Right ventricle myocardium inferior (tissue), 1 donor: ENCODE data around the gene RETREG2. TPM values are rescaled to one million over a fixed set of nuclear protein-coding genes. Genes with fewer than 3 reads are reported as not detected.

Source experiments
- ATAC-seq: fragments of 200-7000 bp; cut with Tn5 transposase; one replicate; pipeline ENCODE4 v1.9.1; 2020; ENCODE audit warnings: mild to moderate bottlenecking, moderate library complexity
- DNase-seq: peaks from one replicate; pipeline ENCODE4 v3.0.0; 2021; ENCODE audit errors: missing footprints
- intact Hi-C: fragments of 100-400 bp; cut with DNase I; formaldehyde crosslinking; loops from one replicate; pipeline ENCODE4 v1.11.0; 2022
- long read RNA-seq: library from polyadenylated mRNA; unstranded; transcript quantifications from one replicate; pipeline ENCODE4 v2.0.0, GENCODE V29; 2021
- total RNA-seq: library from RNA; stranded (reverse); fragmentation: NEBNext Ultra II Directional; extraction: Animal tissue kit (Norgen Biotek cat#: 25700); gene quantifications from one replicate; pipeline ENCODE4 v1.2.1, GENCODE V29; 2021
- donor health status: DM: no; HTN: yes; CAD: no; lungs with severe emphysema.

The RETREG2 gene
- 37.4 TPM for total RNA-seq
- long read RNA-seq, full-length matches to known transcripts = 23 of 29 reads
- long read RNA-seq, partial matches to known transcripts = 0 of 29 reads
- long read RNA-seq, other reads (novel, unspliced or antisense) = 6 of 29 reads

DNA sequence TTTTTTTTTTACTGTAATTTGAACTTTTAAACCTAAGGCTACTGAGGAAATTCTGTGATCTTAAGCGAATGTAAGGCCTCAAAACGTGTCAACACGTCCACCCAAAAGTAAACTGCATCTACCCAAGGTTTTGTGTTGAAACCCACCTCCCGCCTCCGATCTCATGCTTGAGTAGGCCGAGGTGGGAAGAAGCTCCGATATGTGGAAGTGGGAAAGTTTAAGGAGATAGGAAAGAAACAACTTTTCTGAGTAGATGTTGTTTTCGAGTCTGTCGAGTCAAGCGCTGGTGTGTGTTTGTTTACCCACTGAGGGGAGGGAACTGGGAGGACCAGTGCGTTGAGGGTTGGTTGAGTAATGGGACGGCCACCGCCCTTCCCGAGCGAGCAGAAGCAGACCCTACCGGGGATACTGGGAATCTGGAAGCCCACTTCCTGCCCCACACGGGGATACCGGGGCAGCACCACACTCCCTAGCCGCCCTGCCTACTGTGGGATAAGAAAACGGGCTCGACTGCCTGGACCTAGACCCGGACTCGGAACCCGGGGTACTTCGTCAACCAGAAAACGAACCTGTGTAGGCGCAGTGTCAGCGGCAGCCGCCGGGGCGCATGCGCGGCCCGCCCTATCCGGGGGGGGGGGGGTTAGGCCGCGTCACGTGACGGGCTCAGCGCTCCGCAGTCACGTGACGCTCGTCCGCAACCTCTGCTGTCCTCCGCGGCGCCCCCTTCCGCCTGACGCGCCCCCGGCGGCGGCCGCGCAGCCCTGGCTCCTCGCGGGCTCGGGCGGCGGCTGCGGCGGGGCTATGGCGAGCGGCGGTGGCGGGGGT, at the start of gene RETREG2:
RETREG2 (plus strand) TSS at position 724 of the 825 bp plus-strand sequence; CDS start at position 802, 78 bp downstream.
- intact Hi-C loops = loop anchor here (1.0 to 5.0 kb wide), 5 partner anchors 17 to 210 kb away; partner anchors contain the start of genes DNAJB2, DNPEP, NHEJ1 and TUBA4A
- DNase-seq (peak; percentile 91), ATAC-seq (peak; percentile 82)

DNA sequence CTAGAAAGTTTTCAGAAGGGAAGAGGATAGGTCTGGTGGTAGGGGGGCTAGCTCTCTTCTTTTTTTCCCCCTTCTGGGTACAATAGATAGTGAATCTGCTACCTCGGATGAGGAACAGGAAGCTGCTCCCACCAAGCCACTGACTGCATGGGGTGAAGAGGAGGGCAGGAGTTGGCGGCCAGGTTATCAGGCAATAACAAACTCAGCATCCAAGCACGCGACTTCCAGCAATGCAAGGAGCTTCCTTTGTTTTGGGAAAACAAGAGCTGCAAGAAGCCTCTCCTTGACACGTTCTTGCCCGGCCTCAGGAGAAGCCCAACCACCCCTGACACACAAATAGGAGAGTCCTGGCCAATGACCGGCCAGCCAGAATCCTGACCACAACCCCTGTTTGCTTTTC, 49.7 kb upstream of the RETREG2 start:
- DNase-seq = no peak
- intact Hi-C loops = no loop called here
- ATAC-seq = no peak

GRCh38 chr2:219129589-219129988, 48.5 kb upstream of the RETREG2 start:
- no peak for ATAC-seq

GRCh38 chr2:219131327-219131726, 46.7 kb upstream of the RETREG2 start:
- ATAC-seq (no peak), DNase-seq (no peak)
- intact Hi-C loops = no loop called here

More at GRCh38 chr2:219129589-219129988, 48.5 kb upstream of the RETREG2 start:
- intact Hi-C loops = no loop called here
- no peak for DNase-seq

DNA sequence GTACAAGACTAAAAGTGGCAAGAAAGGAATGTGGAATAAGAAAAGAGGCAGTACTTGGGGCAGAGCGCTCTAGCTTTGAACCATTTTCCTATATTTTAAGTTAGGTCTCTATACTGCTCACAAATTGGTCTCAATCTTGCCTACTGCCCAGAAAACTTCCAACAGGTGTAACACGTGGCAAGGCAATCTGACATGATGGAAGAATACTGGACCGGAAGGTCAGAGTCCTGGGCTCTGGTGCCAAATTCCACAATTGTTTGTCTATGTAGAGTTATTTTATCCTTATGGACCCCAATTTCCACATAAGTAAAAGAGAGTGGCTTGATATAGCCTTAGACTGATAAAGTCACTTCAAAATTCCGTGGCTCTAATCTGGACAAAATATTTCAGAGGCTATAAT, 46.3 kb upstream of the RETREG2 start:
- intact Hi-C loops = no loop called here
- ATAC-seq = no peak
- DNase-seq = no peak

DNA sequence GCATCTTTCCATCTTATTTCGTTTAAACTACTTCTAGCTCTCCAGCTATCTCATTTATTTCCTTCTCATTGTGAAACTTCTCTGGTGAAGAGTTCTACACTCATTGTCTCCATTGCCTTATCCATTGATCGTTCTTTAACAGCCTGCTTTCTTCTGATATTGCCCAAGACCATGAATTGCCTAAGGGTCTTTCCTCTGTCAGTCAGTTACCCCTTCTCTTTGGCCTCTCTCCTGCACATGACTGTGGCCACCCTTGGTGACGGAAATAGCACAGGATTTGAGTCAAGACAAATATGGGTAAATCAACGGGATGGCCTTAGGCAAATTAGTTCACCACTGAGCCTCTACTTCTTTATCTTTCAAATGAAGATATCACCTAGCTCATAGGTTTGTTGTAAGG, 44.1 kb upstream of the RETREG2 start:
- intact Hi-C loops = no loop called here
- DNase-seq (no peak), ATAC-seq (no peak)

DNA sequence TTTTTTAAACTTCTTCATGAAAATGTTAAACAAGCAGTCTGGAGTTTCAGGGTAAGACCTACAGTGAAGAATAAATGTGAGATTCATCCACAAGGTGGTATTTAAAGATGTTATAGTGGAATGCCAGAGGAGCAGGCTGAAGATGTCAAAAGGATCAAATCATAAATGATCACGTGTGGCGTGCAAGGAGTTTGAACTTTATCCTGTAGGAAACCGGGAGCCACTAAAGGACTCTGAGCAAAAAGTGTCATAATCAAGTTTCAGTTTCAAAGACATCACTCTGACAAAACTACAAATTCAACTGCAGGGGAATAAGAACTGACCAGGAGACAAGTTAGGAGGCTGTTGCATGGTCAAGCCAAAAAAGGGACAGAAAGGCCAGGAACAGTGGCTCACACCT, 37.4 kb upstream of the RETREG2 start:
- intact Hi-C loops = no loop called here

GRCh38 chr2:219142329-219142728, 35.7 kb upstream of the RETREG2 start:
- intact Hi-C loops = no loop called here
- no peak for ATAC-seq
- no peak for DNase-seq

More for the DNA sequence above, 37.4 kb upstream of the RETREG2 start:
- no peak for ATAC-seq
- DNase-seq = no peak

DNA sequence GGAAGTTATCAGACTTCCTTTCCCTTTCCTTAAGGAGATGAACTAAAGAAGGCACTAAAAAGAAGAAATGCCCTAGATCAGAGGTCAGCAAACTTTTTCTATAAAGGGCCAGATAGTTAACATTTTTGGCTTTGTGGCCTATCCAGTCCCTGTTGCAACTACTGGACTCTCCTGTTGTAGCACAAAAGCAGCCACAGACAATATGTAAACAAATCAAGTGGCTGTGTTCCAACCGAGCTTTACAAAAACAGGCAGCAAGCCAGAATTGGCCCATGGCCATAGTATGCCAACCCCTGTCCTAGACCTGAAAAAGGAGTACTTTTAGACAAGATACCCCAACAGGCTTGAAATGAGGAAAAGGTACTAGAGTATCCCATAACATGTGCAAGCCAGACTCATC, 28.4 kb upstream of the RETREG2 start:
- DNase-seq = no peak
- no peak for ATAC-seq
- intact Hi-C loops = no loop called here

DNA sequence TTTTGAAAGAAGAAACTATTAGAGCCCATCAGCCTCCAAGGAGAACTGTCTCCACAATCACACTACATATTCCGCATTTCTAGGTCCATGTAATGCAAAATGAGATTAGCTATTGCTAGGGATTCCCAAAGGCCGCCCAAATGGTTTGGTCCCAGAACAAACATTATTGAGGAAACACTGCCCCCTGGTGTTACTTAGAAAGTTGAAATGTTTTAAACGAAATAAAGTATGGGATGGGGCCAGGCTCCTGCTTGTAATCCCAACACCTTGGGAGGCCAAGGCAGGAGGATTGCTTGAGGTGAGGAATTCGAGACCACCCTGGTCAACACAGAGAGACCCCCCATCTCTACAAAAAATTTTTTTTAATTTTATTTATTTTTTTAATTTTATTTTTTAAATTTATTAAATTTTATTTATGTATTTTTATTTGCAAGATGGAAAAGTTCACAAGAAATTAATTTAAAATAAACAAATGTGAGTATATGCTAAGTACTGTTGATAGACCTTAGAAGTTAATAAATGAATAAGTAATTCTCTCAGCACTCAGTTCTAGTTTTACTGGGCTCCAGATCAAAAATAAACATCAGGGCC, 22.9 kb upstream of the RETREG2 start:
- DNase-seq = no peak
- intact Hi-C loops = loop anchor here (2.0 kb wide), 1 partner anchor 96 kb away; no protein-coding TSS in a partner anchor
- ATAC-seq = no peak

DNA sequence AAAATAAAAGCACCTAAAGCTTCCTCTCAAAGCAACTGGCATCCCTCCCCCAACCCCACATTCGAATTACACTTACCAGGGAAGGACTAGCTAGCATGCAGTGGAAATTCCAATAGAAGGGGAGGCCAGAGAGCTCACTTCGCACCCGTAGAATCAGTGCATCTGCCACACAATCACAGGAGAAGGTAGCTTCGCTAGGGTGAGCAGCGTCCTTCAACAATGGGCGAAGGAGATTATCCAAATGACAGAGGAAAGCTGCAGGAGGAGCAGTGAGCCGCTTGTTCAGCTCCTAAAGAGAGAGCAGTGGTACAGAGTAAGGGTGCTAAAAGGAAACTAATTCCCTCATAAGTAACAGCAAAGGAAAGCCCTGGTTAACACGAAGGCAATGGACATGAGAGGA, 20.7 kb upstream of the RETREG2 start:
- ATAC-seq (no peak), DNase-seq (no peak)
- intact Hi-C loops = no loop called here

GRCh38 chr2:219158025-219158424, 20.1 kb upstream of the RETREG2 start:
- no peak for ATAC-seq
- no peak for DNase-seq
- intact Hi-C loops = no loop called here

DNA sequence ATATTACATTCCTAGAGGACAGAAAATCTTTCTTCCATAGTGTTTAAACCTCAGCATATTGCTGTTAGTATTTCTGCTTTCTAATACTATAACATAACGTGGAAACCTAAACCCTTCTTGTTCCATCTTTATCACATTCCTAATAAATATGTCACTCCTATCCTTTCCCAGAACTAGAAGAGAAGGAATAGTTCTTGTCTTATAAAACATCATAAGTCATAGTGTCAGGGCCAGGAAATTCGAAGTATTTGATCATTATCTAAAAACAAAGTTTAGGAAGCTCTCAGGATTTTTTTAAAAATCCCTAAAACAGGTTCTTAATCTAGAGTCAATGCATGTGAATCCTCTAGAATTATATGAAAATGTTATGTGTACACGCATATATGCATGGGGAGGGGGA, 19.5 kb upstream of the RETREG2 start:
- DNase-seq (no peak), ATAC-seq (no peak)
- intact Hi-C loops = no loop called here

DNA sequence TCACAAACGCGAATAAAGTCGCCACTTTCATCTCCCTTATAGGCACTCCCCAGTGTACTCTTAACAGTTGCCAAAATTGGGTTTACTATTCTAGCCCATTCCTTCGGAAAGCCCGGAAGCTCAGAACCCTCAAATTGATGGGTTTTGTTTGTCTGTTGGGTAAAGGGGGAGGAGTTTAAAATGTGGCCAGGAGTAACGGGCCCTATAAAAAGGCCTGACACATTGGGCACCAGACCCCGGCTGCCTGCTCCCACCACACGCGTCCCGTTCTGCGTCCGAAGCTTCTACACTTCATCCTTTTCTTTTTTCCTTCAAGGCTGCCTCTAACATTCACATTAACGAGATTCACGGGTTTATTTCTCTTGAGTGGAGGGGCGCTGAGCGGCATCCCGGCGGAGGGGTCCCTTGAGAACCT, 18.3 kb upstream of the RETREG2 start:
- intact Hi-C loops = loop anchor here (1.0 kb wide), 3 partner anchors 18 to 139 kb away; no protein-coding TSS in a partner anchor
- no peak for ATAC-seq
- no peak for DNase-seq

DNA sequence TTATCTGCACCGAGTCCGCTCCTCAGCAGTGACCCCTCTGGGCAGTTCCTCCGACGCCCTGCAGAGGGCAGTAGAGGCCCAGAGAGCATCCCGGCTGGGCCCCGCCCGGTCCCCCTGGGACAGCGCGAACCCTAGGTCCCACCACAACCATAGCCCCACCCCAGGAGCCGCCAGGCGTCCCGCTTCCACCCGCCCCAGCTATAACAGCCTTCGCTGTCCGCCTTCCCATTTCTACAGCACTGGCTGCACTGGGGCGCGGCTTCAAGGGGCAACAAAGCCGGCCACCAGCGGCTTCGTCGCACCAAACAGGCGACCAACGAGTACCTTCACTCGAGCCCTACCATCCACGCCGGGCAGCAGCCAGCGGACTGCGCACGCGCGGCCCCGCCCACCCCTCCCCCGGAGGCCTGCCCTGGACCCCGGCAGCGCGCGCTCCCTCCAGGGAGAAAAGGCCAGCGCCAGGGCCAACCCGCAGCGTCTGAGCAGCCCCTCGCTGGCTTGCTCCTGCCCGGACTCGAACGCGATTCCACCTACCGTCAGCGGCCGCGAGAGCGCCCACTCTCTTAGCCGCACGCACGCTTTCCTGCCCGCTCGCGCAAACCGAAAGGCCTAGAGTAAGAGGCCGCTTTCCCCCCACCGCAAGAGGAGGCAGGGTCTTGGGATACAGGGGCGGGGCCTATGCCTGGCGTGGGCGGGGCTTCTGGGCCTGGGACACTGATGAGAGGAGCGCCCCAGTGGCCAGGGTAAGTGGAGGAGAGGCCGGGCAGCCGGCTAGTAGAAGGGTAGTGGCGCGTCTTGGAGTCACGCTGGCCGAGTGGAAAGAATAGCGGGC, 17.7 kb upstream of the RETREG2 start, which contains the start of gene NHEJ1:
NHEJ1 (minus strand) TSS at position 630 of the 832 bp plus-strand sequence. CDS start 2,453 bp downstream, outside the sequence.
- DNase-seq = peak; percentile 98
- intact Hi-C loops = loop anchor here (1.0 kb wide), 3 partner anchors 17 to 138 kb away; no protein-coding TSS in a partner anchor
- ATAC-seq = peak; percentile 98

DNA sequence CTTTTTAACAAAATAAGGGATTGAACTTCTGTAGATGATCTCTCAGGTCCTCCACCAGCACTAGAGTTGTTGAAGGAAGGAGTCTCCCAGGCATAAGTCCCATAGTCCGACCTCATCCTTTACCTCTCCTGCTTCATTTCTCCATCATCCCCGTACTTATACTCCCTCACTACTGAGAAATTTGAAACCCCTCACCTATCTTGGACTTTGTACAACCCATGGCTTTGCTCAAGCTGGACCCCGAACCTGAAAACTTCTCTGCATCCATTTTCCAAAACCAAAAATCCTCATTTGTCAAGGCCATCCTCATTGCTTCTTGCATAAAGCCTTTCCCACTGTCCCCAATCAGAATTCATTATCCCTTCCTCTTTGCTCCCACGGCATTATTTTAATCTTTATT, 17.0 kb upstream of the RETREG2 start:
- intact Hi-C loops = no loop called here
- no peak for DNase-seq
- ATAC-seq = no peak

DNA sequence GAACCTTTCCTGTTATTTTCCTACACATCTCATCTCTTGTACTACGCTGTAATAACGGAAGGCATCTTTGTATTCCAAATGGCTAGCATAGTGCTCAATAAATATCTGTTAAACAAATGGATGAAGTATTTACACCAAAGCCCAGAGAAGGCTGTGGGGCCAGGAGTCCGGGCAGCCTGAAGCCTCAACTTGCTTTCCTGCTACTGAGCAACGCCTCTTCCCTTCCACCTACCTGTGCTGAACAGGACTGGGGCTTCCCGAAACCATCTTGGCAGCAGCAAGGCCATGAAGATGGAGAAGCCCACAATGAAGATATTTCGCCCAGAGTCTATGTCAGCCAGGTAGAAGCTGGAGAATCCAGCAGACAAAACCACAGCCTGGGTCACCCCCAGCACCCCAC, 14.9 kb upstream of the RETREG2 start:
- intact Hi-C loops = no loop called here
- no peak for DNase-seq
- ATAC-seq = no peak

DNA sequence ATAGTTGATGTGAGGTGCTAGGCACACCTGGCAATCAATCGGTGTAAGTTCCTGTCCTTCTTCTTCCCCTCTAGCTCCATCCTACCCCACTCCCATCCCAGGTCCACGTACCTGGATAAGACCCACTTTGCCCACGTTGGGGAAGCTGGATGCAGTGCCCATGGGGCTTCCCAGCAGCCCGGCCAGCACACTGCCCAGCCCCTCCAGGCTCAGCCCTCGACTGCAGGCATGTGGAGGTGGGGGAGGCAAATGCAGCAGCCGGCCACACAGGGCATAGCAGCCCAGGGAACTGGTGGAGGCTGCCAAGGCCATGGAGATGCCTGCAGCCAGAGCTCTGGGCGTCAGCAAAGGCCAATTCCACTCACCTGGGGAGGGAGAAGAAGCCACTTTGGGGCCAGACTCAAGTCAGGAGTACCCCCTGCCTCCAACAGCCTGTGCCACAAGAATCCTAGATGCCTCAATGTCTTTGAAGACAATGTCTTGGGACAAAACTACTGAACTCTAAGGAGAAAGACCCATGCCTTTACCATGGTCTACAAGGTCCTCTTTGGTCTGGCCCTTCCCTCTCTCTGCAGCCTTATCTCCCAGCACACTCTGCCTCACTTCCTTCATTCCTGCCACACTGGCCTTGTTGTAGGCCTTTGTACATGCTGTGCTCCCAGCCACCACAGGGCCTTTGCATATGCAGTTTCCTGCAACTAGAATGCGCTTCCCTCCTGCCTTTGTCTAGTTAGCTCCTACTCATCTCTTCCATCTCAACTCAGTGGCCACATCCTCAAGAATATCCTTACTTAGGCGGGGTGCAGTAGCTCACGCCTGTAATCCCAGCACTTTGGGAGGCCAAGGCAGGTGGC, 12.8 kb upstream of the RETREG2 start:
- ATAC-seq (no peak), DNase-seq (no peak)
- intact Hi-C loops = no loop called here
